Smooth muscle cell (in vitro differentiated cells): Measurements from ENCODE around the gene CADM1. TPM values are rescaled to one million over a fixed set of nuclear protein-coding genes. Genes with fewer than 3 reads are reported as not detected.

Source experiments
- DNase-seq: peaks from one replicate; lab custom pipeline; 2025; ENCODE audit not compliant: unreplicated experiment; lab: John Stamatoyannopoulos, UW
- H2AFZ ChIP-seq: fragments of 200-600 bp; sonication (generic); 2 replicates; pipeline ENCODE4 v1.6.0; 2016; ENCODE audit warnings: antibody characterized with exemption, low read depth, mild to moderate bottlenecking
- H3F3A ChIP-seq: fragments of 200-600 bp; sonication (generic); 2 replicates; pipeline ENCODE4 v1.6.0; 2017; ENCODE audit warnings: antibody characterized with exemption, low read depth
- H3K27ac ChIP-seq: fragments of 200-600 bp; sonication (generic); 2 replicates; pipeline ENCODE4 v1.5.1; 2016; ENCODE audit warnings: low read depth, mild to moderate bottlenecking
- H3K27me3 ChIP-seq: fragments of 200-600 bp; sonication (generic); 2 replicates; pipeline ENCODE4 v1.6.1; 2016; ENCODE audit warnings: low read depth, mild to moderate bottlenecking
- H3K36me3 ChIP-seq: fragments of 200-600 bp; sonication (generic); 2 replicates; pipeline ENCODE4 v1.5.1; 2016; ENCODE audit warnings: low read depth
- H3K4me1 ChIP-seq: fragments of 200-600 bp; sonication (generic); 2 replicates; pipeline ENCODE4 v1.5.1; 2016; ENCODE audit warnings: low read depth
- H3K4me2 ChIP-seq: fragments of 200-600 bp; sonication (generic); 2 replicates; pipeline ENCODE4 v1.6.0; 2016; ENCODE audit warnings: mild to moderate bottlenecking
- H3K4me3 ChIP-seq: fragments of 200-600 bp; sonication (generic); 2 replicates; pipeline ENCODE4 v1.5.1; 2016; ENCODE audit warnings: mild to moderate bottlenecking
- H3K79me2 ChIP-seq: fragments of 200-600 bp; sonication (generic); 2 replicates; pipeline ENCODE4 v1.6.0; 2016; ENCODE audit warnings: low read depth, mild to moderate bottlenecking
- H3K9ac ChIP-seq: fragments of 200-600 bp; sonication (generic); 2 replicates; pipeline ENCODE4 v1.6.0; 2016; ENCODE audit warnings: low read depth
- H3K9me3 ChIP-seq: fragments of 200-600 bp; sonication (generic); replicated peaks from 2 replicates; pipeline ENCODE4 v1.5.1; 2016; ENCODE audit warnings: low read depth
- H4K20me1 ChIP-seq: fragments of 200-600 bp; sonication (generic); 2 replicates; pipeline ENCODE4 v1.6.0; 2016; ENCODE audit warnings: low read depth
- whole genome bisulfite sequencing: methylation state at CpG from one replicate; pipeline ENCODE4 v1.1.7; 2016; ENCODE audit warnings: low lambda C conversion rate; 5-methylcytosine and 5-hydroxymethylcytosine counted together
- polyA plus RNA-seq: library from polyadenylated mRNA; unstranded; fragments of >200 nt; fragmentation: Nextera tagmentation; extraction: Ambion mirVana; gene quantifications from 2 replicates; pipeline ENCODE4 v1.2.1, GENCODE V29; 2016
- total RNA-seq: library from RNA; depleted of rRNA; stranded (reverse); fragments of >200 nt; gene quantifications from 2 replicates; pipeline ENCODE4 v1.2.3, GENCODE V29; 2014
- TF ChIP-seq, protein P1 (sequence below): fragments of 200-600 bp; sonication (generic); IDR thresholded peaks from 2 replicates; pipeline ENCODE4 v1.5.1; 2017; ENCODE audit warnings: borderline replicate concordance, mild to moderate bottlenecking, antibody characterized with exemption; ENCODE audit not compliant: insufficient read depth, poor library complexity, severe bottlenecking

Gene CADM1
- total and polyA plus RNA-seq, 2 experiments from 2014 or later = 158 to 167 TPM

- Histone ChIP-seq H3K4me1 (peaks cover 18% of the 10 kb centered on the region), H3K9ac (no peak overlapping the region), H4K20me1 (peaks cover 99% of the 10 kb centered on the region), H3K9me3 (no peaks in the 10 kb centered on the region), H3K36me3 (no peaks in the 10 kb centered on the region), H3K27ac (no peak overlapping the region), H2AFZ (no peak overlapping the region), H3K27me3 (no peaks in the 10 kb centered on the region), H3K4me2 (no peak overlapping the region), H3F3A (no peaks in the 10 kb centered on the region), H3K79me2 (peaks cover 25% of the 10 kb centered on the region), H3K4me3 (no peak overlapping the region)
- DNase-seq = no peak
- 62% methylated on average over 2 of the region's 2 CpGs for WGBS
- TF ChIP-seq, protein P1, sequence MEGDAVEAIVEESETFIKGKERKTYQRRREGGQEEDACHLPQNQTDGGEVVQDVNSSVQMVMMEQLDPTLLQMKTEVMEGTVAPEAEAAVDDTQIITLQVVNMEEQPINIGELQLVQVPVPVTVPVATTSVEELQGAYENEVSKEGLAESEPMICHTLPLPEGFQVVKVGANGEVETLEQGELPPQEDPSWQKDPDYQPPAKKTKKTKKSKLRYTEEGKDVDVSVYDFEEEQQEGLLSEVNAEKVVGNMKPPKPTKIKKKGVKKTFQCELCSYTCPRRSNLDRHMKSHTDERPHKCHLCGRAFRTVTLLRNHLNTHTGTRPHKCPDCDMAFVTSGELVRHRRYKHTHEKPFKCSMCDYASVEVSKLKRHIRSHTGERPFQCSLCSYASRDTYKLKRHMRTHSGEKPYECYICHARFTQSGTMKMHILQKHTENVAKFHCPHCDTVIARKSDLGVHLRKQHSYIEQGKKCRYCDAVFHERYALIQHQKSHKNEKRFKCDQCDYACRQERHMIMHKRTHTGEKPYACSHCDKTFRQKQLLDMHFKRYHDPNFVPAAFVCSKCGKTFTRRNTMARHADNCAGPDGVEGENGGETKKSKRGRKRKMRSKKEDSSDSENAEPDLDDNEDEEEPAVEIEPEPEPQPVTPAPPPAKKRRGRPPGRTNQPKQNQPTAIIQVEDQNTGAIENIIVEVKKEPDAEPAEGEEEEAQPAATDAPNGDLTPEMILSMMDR = no peak
Measured at GRCh38 chr11:115384236-115384635, 120.0 kb downstream of the CADM1 start.

GRCh38 chr11:115383431-115383830 is 120.8 kb downstream of the CADM1 start:
- TF ChIP-seq, protein P1 = no peak
- peaks cover 99% of the 10 kb centered on the region for H4K20me1 ChIP-seq
- 60% methylated on average over 3 of the region's 3 CpGs for WGBS
- no peak overlapping the region for H2AFZ ChIP-seq
- no peaks in the 10 kb centered on the region for H3K36me3 ChIP-seq
- H3K27ac ChIP-seq = no peak overlapping the region
- H3K4me3 ChIP-seq = no peak overlapping the region
- H3K9ac ChIP-seq = no peak overlapping the region
- no peaks in the 10 kb centered on the region for H3F3A ChIP-seq
- no peaks in the 10 kb centered on the region for H3K9me3 ChIP-seq
- no peak for DNase-seq
- no peaks in the 10 kb centered on the region for H3K27me3 ChIP-seq
- H3K4me2 ChIP-seq = peak overlapping the region; percentile 53
- H3K4me1 ChIP-seq = peaks cover 18% of the 10 kb centered on the region
- peaks cover 29% of the 10 kb centered on the region for H3K79me2 ChIP-seq

DNA sequence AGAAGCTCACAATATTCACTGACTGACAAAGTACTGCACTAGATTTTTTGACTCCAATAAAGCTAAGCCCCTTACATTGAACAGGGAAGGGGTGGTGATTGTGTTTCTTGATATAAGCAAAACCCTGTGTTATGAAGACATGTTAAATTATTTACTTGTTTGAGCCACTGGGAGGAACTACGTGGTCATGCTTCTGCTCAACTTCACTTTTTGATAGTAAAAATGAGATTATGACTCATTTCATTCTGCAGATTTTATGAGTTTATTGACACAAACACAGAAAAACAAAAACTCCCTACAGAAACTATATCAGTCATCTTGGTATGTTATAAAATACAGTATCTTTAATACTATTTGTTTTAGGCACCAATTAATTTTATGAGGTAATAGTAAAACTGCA is 124.7 kb downstream of the CADM1 start:
- Histone ChIP-seq H2AFZ (no peak overlapping the region), H3K4me1 (peaks cover 12% of the 10 kb centered on the region), H3K9ac (no peak overlapping the region), H3K4me3 (no peak overlapping the region), H3F3A (no peaks in the 10 kb centered on the region), H3K79me2 (peaks cover 17% of the 10 kb centered on the region), H3K9me3 (no peaks in the 10 kb centered on the region), H3K27ac (no peak overlapping the region), H4K20me1 (peaks cover 90% of the 10 kb centered on the region), H3K4me2 (no peak overlapping the region), H3K27me3 (no peaks in the 10 kb centered on the region), H3K36me3 (no peaks in the 10 kb centered on the region)
- TF ChIP-seq, protein P1 = no peak
- WGBS = 36% methylated on average over 1 of the region's 1 CpG
- DNase-seq = no peak

- Histone ChIP-seq H3K27me3 (no peaks in the 10 kb centered on the region), H3K4me1 (peaks cover 8% of the 10 kb centered on the region), H3K79me2 (peaks cover 17% of the 10 kb centered on the region), H2AFZ (no peak overlapping the region), H3K27ac (no peak overlapping the region), H3K4me2 (no peak overlapping the region), H3K9ac (no peak overlapping the region), H3K9me3 (no peaks in the 10 kb centered on the region), H3K36me3 (no peaks in the 10 kb centered on the region), H3K4me3 (no peak overlapping the region), H3F3A (no peaks in the 10 kb centered on the region), H4K20me1 (peaks cover 84% of the 10 kb centered on the region)
- DNase-seq = no peak
- WGBS = 87% methylated on average over 4 of the region's 4 CpGs
- TF ChIP-seq, protein P1 = no peak
Measured at GRCh38 chr11:115378557-115378956, 125.7 kb downstream of the CADM1 start.
